Skeletal muscle satellite cell (primary cell): ENCODE data around the gene YIPF1.

Source experiments
- H3K27me3 ChIP-seq: 2 replicates; pipeline ENCODE4 v1.7.0; 2013; ENCODE audit warnings: low read length; ENCODE audit not compliant: control insufficient read depth, insufficient read depth
- H3K36me3 ChIP-seq: 2 replicates; pipeline ENCODE4 v1.7.0; 2013; ENCODE audit warnings: mild to moderate bottlenecking, control low read depth, low read length; ENCODE audit not compliant: insufficient read depth
- H3K4me1 ChIP-seq: 2 replicates; pipeline ENCODE4 v1.7.0; 2013; ENCODE audit warnings: low read length; ENCODE audit not compliant: control insufficient read depth, insufficient read depth
- H3K4me2 ChIP-seq: 2 replicates; pipeline ENCODE4 v1.7.0; 2013; ENCODE audit warnings: mild to moderate bottlenecking, low read length
- H3K4me3 ChIP-seq: 2 replicates; pipeline ENCODE4 v1.7.0; 2013; ENCODE audit warnings: low read length
- H3K9ac ChIP-seq: 2 replicates; pipeline ENCODE4 v1.7.0; 2013; ENCODE audit warnings: mild to moderate bottlenecking, low read depth, low read length, moderate library complexity
- H3K9me3 ChIP-seq: replicated peaks from 2 replicates; pipeline ENCODE4 v1.7.0; 2013; ENCODE audit warnings: mild to moderate bottlenecking, control low read depth, low read length

Gene YIPF1

GRCh38 chr1:53871221-53871620 is 18.4 kb downstream of the YIPF1 start:
- Histone ChIP-seq H3K4me3 (no peak overlapping the region), H3K4me2 (no peak overlapping the region), H3K36me3 (peaks cover 28% of the 10 kb centered on the region)

GRCh38 chr1:53869454-53870117 is 20.0 kb downstream of the YIPF1 start:
- H3K4me3 ChIP-seq = no peak overlapping the region
- H3K36me3 ChIP-seq = peaks cover 32% of the 10 kb centered on the region
- H3K4me2 ChIP-seq = no peak overlapping the region
- no peak overlapping the region for H3K9ac ChIP-seq
- H3K4me1 ChIP-seq = no peaks in the 10 kb centered on the region
- no peaks in the 10 kb centered on the region for H3K27me3 ChIP-seq
- no peaks in the 10 kb centered on the region for H3K9me3 ChIP-seq

More at GRCh38 chr1:53871221-53871620, 18.4 kb downstream of the YIPF1 start:
- Histone ChIP-seq H3K4me1 (no peaks in the 10 kb centered on the region), H3K9ac (no peak overlapping the region), H3K27me3 (no peaks in the 10 kb centered on the region), H3K9me3 (no peaks in the 10 kb centered on the region)

- Histone ChIP-seq H3K9me3 (no peaks in the 10 kb centered on the region), H3K4me2 (no peak overlapping the region), H3K36me3 (peaks cover 32% of the 10 kb centered on the region), H3K4me1 (no peaks in the 10 kb centered on the region), H3K4me3 (no peak overlapping the region), H3K9ac (no peak overlapping the region), H3K27me3 (no peaks in the 10 kb centered on the region)
Observed at GRCh38 chr1:53868565-53868964, 21.0 kb downstream of the YIPF1 start.

GRCh38 chr1:53862507-53862906 is 27.1 kb downstream of the YIPF1 start:
- no peak overlapping the region for H3K4me3 ChIP-seq
- H3K9me3 ChIP-seq = no peaks in the 10 kb centered on the region
- no peak overlapping the region for H3K9ac ChIP-seq
- H3K4me1 ChIP-seq = no peaks in the 10 kb centered on the region
- no peaks in the 10 kb centered on the region for H3K27me3 ChIP-seq
- H3K4me2 ChIP-seq = no peak overlapping the region
- H3K36me3 ChIP-seq = peaks cover 12% of the 10 kb centered on the region

GRCh38 chr1:53860967-53861411 is 28.6 kb downstream of the YIPF1 start:
- Histone ChIP-seq H3K9me3 (no peaks in the 10 kb centered on the region), H3K4me2 (no peak overlapping the region), H3K27me3 (no peaks in the 10 kb centered on the region), H3K4me1 (no peaks in the 10 kb centered on the region), H3K9ac (no peak overlapping the region), H3K36me3 (peaks cover 16% of the 10 kb centered on the region), H3K4me3 (no peak overlapping the region)

GRCh38 chr1:53851571-53852285 is 37.9 kb downstream of the YIPF1 start:
- Histone ChIP-seq H3K9me3 (no peaks in the 10 kb centered on the region), H3K4me2 (no peak overlapping the region), H3K9ac (no peak overlapping the region), H3K27me3 (no peaks in the 10 kb centered on the region), H3K4me3 (no peak overlapping the region), H3K4me1 (no peaks in the 10 kb centered on the region), H3K36me3 (peaks cover 6% of the 10 kb centered on the region)

GRCh38 chr1:53850082-53850673 is 39.4 kb downstream of the YIPF1 start:
- H3K4me2 ChIP-seq = no peak overlapping the region
- H3K36me3 ChIP-seq = no peaks in the 10 kb centered on the region
- no peaks in the 10 kb centered on the region for H3K9me3 ChIP-seq
- no peaks in the 10 kb centered on the region for H3K4me1 ChIP-seq
- no peaks in the 10 kb centered on the region for H3K27me3 ChIP-seq
- no peak overlapping the region for H3K4me3 ChIP-seq
- H3K9ac ChIP-seq = no peak overlapping the region

- Histone ChIP-seq H3K36me3 (no peaks in the 10 kb centered on the region), H3K4me2 (no peak overlapping the region), H3K27me3 (no peaks in the 10 kb centered on the region), H3K4me1 (no peaks in the 10 kb centered on the region), H3K9me3 (no peaks in the 10 kb centered on the region), H3K4me3 (no peak overlapping the region), H3K9ac (no peak overlapping the region)
Observed at GRCh38 chr1:53847980-53848379, 41.6 kb downstream of the YIPF1 start.

GRCh38 chr1:53842347-53842746 is 47.2 kb downstream of the YIPF1 start:
- Histone ChIP-seq H3K4me3 (no peak overlapping the region), H3K9me3 (no peaks in the 10 kb centered on the region)

GRCh38 chr1:53838654-53838974 is 51.0 kb downstream of the YIPF1 start:
- H3K9ac ChIP-seq = peak overlapping the region; percentile 88
- no peaks in the 10 kb centered on the region for H3K9me3 ChIP-seq
- peak overlapping the region; percentile 85 for H3K4me2 ChIP-seq
- peaks cover 18% of the 10 kb centered on the region for H3K4me1 ChIP-seq
- H3K4me3 ChIP-seq = peak overlapping the region; percentile 78
- H3K36me3 ChIP-seq = peaks cover 5% of the 10 kb centered on the region
- H3K27me3 ChIP-seq = no peaks in the 10 kb centered on the region

More at GRCh38 chr1:53842347-53842746, 47.2 kb downstream of the YIPF1 start:
- Histone ChIP-seq H3K9ac (no peak overlapping the region), H3K36me3 (no peaks in the 10 kb centered on the region), H3K4me1 (no peaks in the 10 kb centered on the region), H3K4me2 (no peak overlapping the region), H3K27me3 (no peaks in the 10 kb centered on the region)

GRCh38 chr1:53837924-53838653 is 51.5 kb downstream of the YIPF1 start, which contains the start of gene NDC1:
Gene NDC1 (minus strand): TSS chr1:53838296. CDS start chr1:53838261, 35 bp downstream.
- H3K4me1 ChIP-seq = peaks cover 18% of the 10 kb centered on the region
- peaks cover 5% of the 10 kb centered on the region for H3K36me3 ChIP-seq

More at GRCh38 chr1:53837924-53838653, 51.5 kb downstream of the YIPF1 start, which contains the start of gene NDC1:
- Histone ChIP-seq H3K27me3 (no peaks in the 10 kb centered on the region), H3K9ac (peak within 1 kb of the TSS; percentile 88), H3K4me2 (peak within 1 kb of the TSS; percentile 85), H3K4me3 (peak within 1 kb of the TSS; percentile 78), H3K9me3 (no peaks in the 10 kb centered on the region)
